Loucy (cell line): ENCODE results near the gene TOP3B.

Source experiments
- H2AFZ ChIP-seq: fragments of 200-600 bp; sonication (generic); 2 replicates; pipeline ENCODE4 v1.6.0; 2016; ENCODE audit warnings: antibody characterized with exemption, mild to moderate bottlenecking, low read length, moderate library complexity
- H3F3A ChIP-seq: fragments of 200-600 bp; 2 replicates; pipeline ENCODE4 v1.6.0; 2016; ENCODE audit warnings: antibody characterized with exemption, low read depth, mild to moderate bottlenecking
- H3K27me3 ChIP-seq: fragments of 200-600 bp; sonication (generic); 2 replicates; pipeline ENCODE4 v1.6.1; 2014; ENCODE audit warnings: low read length, mild to moderate bottlenecking; ENCODE audit not compliant: insufficient read depth, poor library complexity, severe bottlenecking
- H3K36me3 ChIP-seq: fragments of 200-600 bp; sonication (generic); 2 replicates; pipeline ENCODE4 v1.6.1; 2016; ENCODE audit warnings: low read length; ENCODE audit not compliant: insufficient read depth
- H3K4me1 ChIP-seq: fragments of 200-600 bp; sonication (generic); 2 replicates; pipeline ENCODE4 v1.5.1; 2014; ENCODE audit warnings: low read length, mild to moderate bottlenecking; ENCODE audit not compliant: insufficient read depth, poor library complexity, severe bottlenecking
- H3K4me2 ChIP-seq: fragments of 200-600 bp; sonication (generic); 2 replicates; pipeline ENCODE4 v1.6.0; 2014; ENCODE audit warnings: antibody characterized with exemption, low read length, low read depth, mild to moderate bottlenecking; ENCODE audit not compliant: poor library complexity, severe bottlenecking
- H3K4me3 ChIP-seq: fragments of 200-600 bp; sonication (generic); 2 replicates; pipeline ENCODE4 v1.5.1; 2014; ENCODE audit warnings: low read length, mild to moderate bottlenecking, mixed read lengths; ENCODE audit not compliant: poor library complexity, severe bottlenecking
- H3K79me2 ChIP-seq: fragments of 200-600 bp; sonication (generic); 2 replicates; pipeline ENCODE4 v1.6.1; 2014; ENCODE audit warnings: low read length; ENCODE audit not compliant: insufficient read depth
- H3K9ac ChIP-seq: fragments of 200-600 bp; sonication (generic); 2 replicates; pipeline ENCODE4 v1.6.0; 2014; ENCODE audit warnings: mild to moderate bottlenecking, low read depth, low read length, moderate library complexity; ENCODE audit not compliant: poor library complexity, severe bottlenecking
- H3K9me2 ChIP-seq: fragments of 200-600 bp; sonication (generic); replicated peaks from 2 replicates; pipeline ENCODE4 v1.6.1; 2016; ENCODE audit warnings: low read depth, low read length, mixed read lengths
- H3K9me3 ChIP-seq: fragments of 200-600 bp; sonication (generic); 2 replicates; pipeline ENCODE4 v1.6.1; 2014; ENCODE audit warnings: mild to moderate bottlenecking, antibody characterized with exemption, low read length, low read depth; ENCODE audit not compliant: insufficient read depth
- H4K20me1 ChIP-seq: fragments of 200-600 bp; sonication (generic); 2 replicates; pipeline ENCODE4 v1.6.0; 2014; ENCODE audit warnings: antibody characterized with exemption, low read length, mild to moderate bottlenecking; ENCODE audit not compliant: insufficient read depth, poor library complexity, severe bottlenecking
- CTCF ChIP-seq: fragments of 200-600 bp; sonication (generic); conservative IDR thresholded peaks from 2 replicates; pipeline ENCODE4 v1.5.1; 2014; ENCODE audit warnings: mild to moderate bottlenecking, antibody characterized with exemption, low read length
- EZH2phosphoT487 ChIP-seq: fragments of 200-600 bp; IDR thresholded peaks from 2 replicates; pipeline ENCODE4 v1.6.1; 2018; ENCODE audit warnings: antibody characterized with exemption, mild to moderate bottlenecking, moderate library complexity, borderline replicate concordance

Gene TOP3B

DNA sequence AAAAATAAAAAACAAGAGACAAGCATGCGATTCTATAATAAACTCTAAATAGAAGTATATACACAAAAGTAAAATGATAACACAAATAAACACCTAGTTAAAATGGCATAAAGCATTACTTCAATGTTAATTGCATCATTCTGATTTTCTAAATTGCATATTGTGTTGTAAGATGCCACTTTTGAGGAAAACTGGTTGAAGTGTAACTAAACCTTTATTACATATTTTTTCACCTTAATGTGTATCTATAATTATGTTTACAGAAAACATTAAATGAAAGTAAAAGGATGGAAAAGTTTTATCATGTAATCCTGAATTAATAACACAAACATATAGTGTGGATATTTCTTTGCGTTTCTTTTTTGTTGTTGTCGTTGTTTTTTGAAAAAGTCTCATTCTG, 45.4 kb upstream of the TOP3B start:
- Histone ChIP-seq H3K36me3 (no peaks in the 10 kb centered on the region), H2AFZ (no peak overlapping the region), H3K27me3 (no peaks in the 10 kb centered on the region), H4K20me1 (no peaks in the 10 kb centered on the region), H3K9me2 (no peaks in the 10 kb centered on the region), H3K4me2 (no peak overlapping the region), H3F3A (no peaks in the 10 kb centered on the region), H3K9ac (no peak overlapping the region), H3K79me2 (no peaks in the 10 kb centered on the region), H3K4me1 (peaks cover 18% of the 10 kb centered on the region), H3K4me3 (no peak overlapping the region), H3K9me3 (no peaks in the 10 kb centered on the region)
- TF ChIP-seq EZH2phosphoT487 (no peak), CTCF (no peak)

DNA sequence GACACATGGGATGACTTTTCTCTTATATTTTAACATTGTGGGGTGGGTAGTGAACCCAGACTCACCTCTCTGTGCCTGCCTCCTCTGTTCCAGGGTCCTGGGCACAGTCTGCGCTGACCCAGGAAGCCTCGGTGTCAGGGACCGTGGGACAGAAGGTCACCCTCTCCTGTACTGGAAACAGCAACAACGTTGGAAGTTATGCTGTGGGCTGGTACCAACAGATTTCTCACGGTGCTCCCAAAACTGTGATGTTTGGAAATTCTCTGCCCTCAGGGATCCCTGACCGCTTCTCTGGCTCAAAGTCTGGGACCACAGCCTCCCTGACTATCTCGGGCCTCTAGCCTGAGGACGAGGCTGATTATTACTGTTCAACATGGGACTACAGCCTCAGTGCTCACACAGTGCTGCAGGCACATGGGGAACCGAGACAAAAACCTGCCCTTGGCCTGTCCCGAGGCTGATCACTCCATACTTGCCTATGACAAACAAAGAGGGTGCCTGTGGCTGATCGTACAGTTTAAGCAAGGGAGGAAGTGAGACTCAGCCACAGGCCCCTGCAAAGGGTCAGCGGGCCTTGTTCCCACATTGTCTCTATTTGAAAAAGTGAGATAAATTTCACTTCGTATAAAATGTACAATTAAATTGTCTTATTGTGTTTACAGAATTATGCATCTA, 43.7 kb upstream of the TOP3B start:
- H3K4me2 ChIP-seq = no peak overlapping the region
- no peak overlapping the region for H3K4me3 ChIP-seq

GRCh38 chr22:22025320-22026156, 43.0 kb upstream of the TOP3B start:
- Histone ChIP-seq H3K4me3 (no peak overlapping the region), H2AFZ (no peak overlapping the region), H3K36me3 (no peaks in the 10 kb centered on the region), H3K27me3 (no peaks in the 10 kb centered on the region), H3K9me2 (no peaks in the 10 kb centered on the region), H3K4me2 (no peak overlapping the region), H3K9ac (no peak overlapping the region), H3K9me3 (no peaks in the 10 kb centered on the region), H3F3A (no peaks in the 10 kb centered on the region), H4K20me1 (no peaks in the 10 kb centered on the region), H3K79me2 (no peaks in the 10 kb centered on the region), H3K4me1 (peaks cover under 1% of the 10 kb centered on the region)
- no peak for TF ChIP-seq CTCF
- TF ChIP-seq EZH2phosphoT487 = no peak

More for the DNA sequence above, 43.7 kb upstream of the TOP3B start:
- no peaks in the 10 kb centered on the region for H3K27me3 ChIP-seq
- H3F3A ChIP-seq = no peaks in the 10 kb centered on the region
- H3K36me3 ChIP-seq = no peaks in the 10 kb centered on the region
- peaks cover 7% of the 10 kb centered on the region for H3K4me1 ChIP-seq
- H3K9me3 ChIP-seq = no peaks in the 10 kb centered on the region
- TF ChIP-seq CTCF (no peak), EZH2phosphoT487 (no peak)
- no peak overlapping the region for H3K9ac ChIP-seq
- H4K20me1 ChIP-seq = no peaks in the 10 kb centered on the region
- H3K79me2 ChIP-seq = no peaks in the 10 kb centered on the region
- H2AFZ ChIP-seq = no peak overlapping the region
- H3K9me2 ChIP-seq = no peaks in the 10 kb centered on the region
